Activated CD4-positive, alpha-beta T cell treated with anti-CD3 and anti-CD28 coated beads, Interleukin-2, amount 10 ng/mL, durations not matched to agents 7 days and 5 days (primary cell): ENCODE data around the gene SUN1. TPM values are rescaled to one million over a fixed set of nuclear protein-coding genes. Genes with fewer than 3 reads are reported as not detected.
A peak's percentile ranks its signal among the peaks of the same experiment; 100 is the strongest.
"Not testable (repeated sequence)": the region's sequence is repeated elsewhere in the genome, so short reads cannot be mapped to it uniquely, and the experiment has no call there.

ENCODE experiments used
- CTCF ChIA-PET: fragments of 350-600 bp; sonication (Branson Sonifier 250); formaldehyde crosslinking; loops from one replicate; lab custom pipeline; 2021; ENCODE audit warnings: antibody characterized with exemption; lab: Charles Lee
- POLR2A ChIA-PET: fragments of 350-600 bp; sonication (Branson Sonifier 250); formaldehyde crosslinking; loops from one replicate; lab custom pipeline; 2021; ENCODE audit warnings: antibody characterized with exemption; lab: Charles Lee
- DNase-seq: peaks from one replicate; pipeline ENCODE4 v3.0.0-alpha.2; 2020
- H3K27ac Mint-ChIP-seq: one replicate; pipeline ENCODE4 v1.8.0; 2021; ENCODE audit warnings: mild to moderate bottlenecking, moderate library complexity, mixed read lengths
- H3K27me3 Mint-ChIP-seq: one replicate; pipeline ENCODE4 v1.8.0; 2021; ENCODE audit warnings: mixed read lengths
- H3K36me3 Mint-ChIP-seq: one replicate; pipeline ENCODE4 v1.8.0; 2021; ENCODE audit warnings: low read depth, mixed read lengths
- H3K4me1 Mint-ChIP-seq: one replicate; pipeline ENCODE4 v1.8.0; 2021; ENCODE audit warnings: mixed read lengths
- H3K4me3 Mint-ChIP-seq: one replicate; pipeline ENCODE4 v1.8.0; 2021; ENCODE audit warnings: mild to moderate bottlenecking, moderate library complexity, mixed read lengths
- H3K9me3 Mint-ChIP-seq: one replicate; pipeline ENCODE4 v1.8.0; 2021; ENCODE audit warnings: mixed read lengths
- total RNA-seq, 2 experiments: library from RNA; stranded (reverse); gene quantifications; one replicate each; pipeline ENCODE4 v1.2.3, GENCODE V29; 2021

Gene SUN1
- total RNA-seq, 2 experiments from 2014 or later, result 76.8 to 78.5 TPM

DNA sequence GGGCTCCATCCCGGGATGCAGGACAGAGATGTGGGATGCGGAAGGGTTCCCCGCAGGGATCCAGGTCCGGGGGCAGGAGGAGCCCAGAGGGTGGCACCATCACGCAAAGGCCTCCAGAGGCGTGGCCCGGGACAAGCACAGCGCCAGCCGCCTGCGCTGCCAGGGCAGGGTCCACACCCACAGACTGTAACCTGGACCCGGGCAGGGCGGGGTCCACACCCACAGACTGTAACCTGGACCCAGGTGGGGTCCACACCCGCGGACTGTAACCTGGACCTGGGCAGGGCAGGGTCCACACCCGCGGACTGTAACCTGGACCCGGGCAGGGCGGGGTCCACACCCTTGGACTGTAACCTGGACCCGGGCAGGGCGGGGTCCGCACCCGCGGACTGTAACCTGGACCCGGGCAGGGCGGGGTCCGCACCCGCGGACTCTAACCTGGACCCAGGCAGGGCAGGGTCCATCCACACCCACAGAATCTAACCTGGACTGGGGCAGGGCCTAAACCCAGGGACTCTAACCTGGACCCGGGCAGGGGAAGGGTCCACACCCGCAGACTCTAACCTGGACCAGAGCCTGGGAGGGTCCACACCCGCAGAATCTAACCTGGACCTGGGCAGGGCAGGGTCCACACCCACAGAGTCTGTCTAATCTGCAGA, 37.5 kb upstream of the SUN1 start:
- Mint-ChIP-seq H3K9me3 (no peaks in the 10 kb centered on the region), H3K4me3 (no peak overlapping the region), H3K27ac (no peak overlapping the region), H3K27me3 (no peaks in the 10 kb centered on the region), H3K36me3 (no peaks in the 10 kb centered on the region), H3K4me1 (no peaks in the 10 kb centered on the region)
- no peak for DNase-seq
- ChIA-PET POLR2A (no interaction called here), CTCF (interaction anchor here (0.6 to 0.7 kb wide), 2 partner anchors 76 to 1368 kb away, joined by 3 to 5 read pairs; no protein-coding TSS in a partner anchor)

GRCh38 chr7:796434-797169, 35.7 kb upstream of the SUN1 start:
- H3K4me3 Mint-ChIP-seq, H3K27me3 Mint-ChIP-seq, H3K27ac Mint-ChIP-seq, H3K9me3 Mint-ChIP-seq, POLR2A ChIA-PET, CTCF ChIA-PET, H3K36me3 Mint-ChIP-seq, DNase-seq, H3K4me1 Mint-ChIP-seq: not testable (repeated sequence)

DNA sequence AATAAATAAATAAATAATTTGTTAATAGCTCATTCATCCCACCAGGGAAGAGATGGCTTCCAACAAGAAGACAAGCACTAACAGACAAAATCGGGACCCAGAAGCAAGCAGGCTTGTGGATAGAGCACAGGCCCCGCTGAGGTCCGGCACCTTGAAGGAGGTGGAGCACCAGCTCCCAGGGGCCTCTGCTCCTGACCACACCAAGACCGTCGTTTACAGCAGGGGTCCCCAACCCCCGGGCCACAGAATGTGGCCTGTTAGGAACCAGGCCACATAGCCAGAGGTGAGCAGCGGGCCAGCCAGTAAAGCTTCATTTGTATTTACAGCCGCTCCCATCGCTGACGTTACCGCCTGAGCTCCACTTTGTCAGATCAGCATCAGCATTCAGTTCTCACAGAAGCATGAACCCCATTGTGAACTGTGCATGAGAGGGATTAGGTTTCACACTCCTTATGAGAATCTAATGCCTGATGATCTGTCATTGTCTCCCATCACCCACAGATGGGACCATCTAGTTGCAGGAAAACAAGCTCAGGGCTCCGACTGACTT, 33.3 kb upstream of the SUN1 start:
- Mint-ChIP-seq H3K9me3 (no peaks in the 10 kb centered on the region), H3K27me3 (peaks cover 3% of the 10 kb centered on the region), H3K27ac (no peak overlapping the region), H3K4me1 (no peaks in the 10 kb centered on the region), H3K4me3 (no peak overlapping the region), H3K36me3 (no peaks in the 10 kb centered on the region)
- ChIA-PET POLR2A (no interaction called here), CTCF (interaction anchor here (0.7 kb wide), 1 partner anchor 22 kb away, joined by 3 read pairs; no protein-coding TSS in a partner anchor)
- no peak for DNase-seq

DNA sequence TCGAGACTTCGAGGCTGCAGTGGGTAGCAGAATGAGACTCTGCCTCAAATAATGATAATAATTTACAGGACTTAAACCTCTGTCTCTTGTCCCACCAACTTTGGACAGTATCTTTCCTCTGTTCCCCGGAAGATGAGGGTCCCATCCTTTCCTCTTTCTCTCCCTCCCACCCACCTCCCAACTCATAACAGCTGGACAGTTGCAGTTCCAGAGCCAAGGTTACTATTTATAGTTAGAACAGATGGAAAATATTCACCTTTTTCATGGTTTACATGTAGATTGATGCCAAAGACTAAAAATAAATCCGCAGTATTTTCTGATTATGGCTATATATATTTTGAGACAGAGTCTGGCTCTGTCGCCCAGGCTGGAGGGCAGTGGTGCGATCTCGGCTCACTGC, 31.6 kb upstream of the SUN1 start:
- H3K36me3 Mint-ChIP-seq, result no peaks in the 10 kb centered on the region
- ChIA-PET POLR2A (no interaction called here), CTCF (interaction anchor here (1.0 kb wide), 1 partner anchor 11 kb away, joined by 4 read pairs; no protein-coding TSS in a partner anchor)
- H3K4me3 Mint-ChIP-seq, result no peak overlapping the region
- no peak for DNase-seq
- H3K4me1 Mint-ChIP-seq, result no peaks in the 10 kb centered on the region
- H3K27ac Mint-ChIP-seq, result no peak overlapping the region
- no peaks in the 10 kb centered on the region for H3K9me3 Mint-ChIP-seq
- peaks cover 3% of the 10 kb centered on the region for H3K27me3 Mint-ChIP-seq

DNA sequence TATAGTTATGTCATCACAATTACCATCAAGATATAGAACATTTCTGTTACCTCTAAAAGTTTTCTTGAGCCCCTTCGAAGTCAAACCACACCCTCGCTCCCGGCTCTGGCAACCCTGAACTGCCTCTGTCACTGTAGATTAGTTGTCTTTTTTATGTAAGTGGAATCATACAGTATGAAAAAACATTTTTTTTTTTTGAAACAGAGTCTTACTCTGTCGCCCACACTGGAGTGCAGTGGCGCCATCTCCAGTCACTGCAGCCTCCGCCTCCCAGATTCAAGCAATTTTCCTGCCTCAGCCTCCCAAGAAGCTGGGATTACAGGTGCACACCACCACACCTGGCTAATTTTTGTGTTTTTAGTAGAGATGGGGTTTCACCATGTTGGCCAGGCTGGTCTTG, 30.9 kb upstream of the SUN1 start:
- H3K27me3 Mint-ChIP-seq, H3K36me3 Mint-ChIP-seq, DNase-seq, H3K4me1 Mint-ChIP-seq, H3K9me3 Mint-ChIP-seq, POLR2A ChIA-PET, CTCF ChIA-PET, H3K27ac Mint-ChIP-seq, H3K4me3 Mint-ChIP-seq: not testable (repeated sequence)

DNA sequence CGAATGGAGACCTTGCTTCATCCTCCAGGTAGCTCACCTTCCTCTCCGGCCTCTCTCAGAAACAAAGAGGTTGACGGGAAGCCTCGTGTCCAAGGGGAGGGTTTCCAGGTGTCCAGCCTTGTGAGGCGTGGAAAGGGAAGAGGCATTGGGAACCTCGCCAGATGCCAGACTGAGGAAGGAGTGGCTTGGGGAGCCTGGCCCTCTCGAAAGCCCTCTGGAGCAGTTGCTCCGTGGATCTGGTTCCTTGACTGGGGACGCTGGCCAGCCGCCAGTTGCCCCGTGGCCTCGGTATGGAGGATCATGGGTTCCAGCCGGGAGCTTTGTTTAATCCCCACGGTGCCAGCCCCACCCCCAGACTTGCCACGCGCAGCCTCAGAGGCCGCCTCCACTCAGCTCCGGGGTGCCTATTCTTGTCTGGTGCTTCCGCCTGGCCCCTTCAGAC, 30.3 kb upstream of the SUN1 start:
- no peaks in the 10 kb centered on the region for H3K4me1 Mint-ChIP-seq
- no peak overlapping the region for H3K27ac Mint-ChIP-seq
- CTCF ChIA-PET, result no interaction called here
- POLR2A ChIA-PET, result no interaction called here
- no peak overlapping the region for H3K4me3 Mint-ChIP-seq
- H3K9me3 Mint-ChIP-seq, result no peaks in the 10 kb centered on the region
- no peak for DNase-seq
- no peaks in the 10 kb centered on the region for H3K36me3 Mint-ChIP-seq
- peaks cover 3% of the 10 kb centered on the region for H3K27me3 Mint-ChIP-seq

DNA sequence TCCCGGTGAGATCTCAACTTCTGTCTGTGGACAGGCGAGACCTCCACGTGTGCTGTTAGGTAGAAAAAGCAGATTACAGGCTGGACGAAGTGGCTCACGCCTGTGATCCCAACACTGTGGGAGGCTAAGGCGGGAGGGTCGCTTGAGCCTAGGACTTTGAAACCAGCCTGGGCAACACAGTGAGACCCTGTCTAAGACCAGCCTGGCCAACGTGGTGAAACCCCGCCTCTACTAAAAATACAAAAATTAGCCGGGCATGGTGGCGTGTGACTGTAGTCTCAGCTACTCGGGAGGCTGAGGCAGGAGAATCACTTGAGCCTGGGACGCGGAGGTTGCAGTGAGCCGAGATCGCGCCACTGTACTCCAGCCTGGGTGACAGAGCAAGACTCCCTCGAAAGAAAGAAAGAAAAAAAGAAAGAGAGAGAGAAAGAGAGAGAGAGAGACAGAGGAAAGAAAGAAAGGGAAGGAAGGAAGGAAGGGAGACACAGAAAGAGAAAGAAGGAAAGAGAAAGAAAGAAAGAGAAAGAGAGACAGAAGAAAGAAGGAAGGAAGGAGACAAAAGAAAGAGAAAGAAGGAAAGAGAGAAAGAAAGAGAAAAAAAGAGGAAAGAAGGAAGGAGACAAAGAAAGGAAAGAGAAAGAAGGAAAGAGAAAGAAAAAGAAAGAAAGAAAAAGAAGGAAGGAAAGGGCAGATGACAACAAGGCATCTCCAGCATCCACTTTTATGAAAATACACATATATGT, 29.6 kb upstream of the SUN1 start:
- peak overlapping the region; percentile 46 for H3K27ac Mint-ChIP-seq
- H3K4me1 Mint-ChIP-seq, result no peaks in the 10 kb centered on the region

GRCh38 chr7:803243-803635, 29.0 kb upstream of the SUN1 start:
- no peak overlapping the region for H3K27ac Mint-ChIP-seq
- POLR2A ChIA-PET, result no interaction called here
- H3K27me3 Mint-ChIP-seq, result peaks cover 5% of the 10 kb centered on the region
- peaks cover 2% of the 10 kb centered on the region for H3K36me3 Mint-ChIP-seq
- CTCF ChIA-PET, result no interaction called here
- DNase-seq, result no peak
- no peak overlapping the region for H3K4me3 Mint-ChIP-seq
- peaks cover 2% of the 10 kb centered on the region for H3K9me3 Mint-ChIP-seq
- H3K4me1 Mint-ChIP-seq, result no peaks in the 10 kb centered on the region

More for the DNA sequence above, 29.6 kb upstream of the SUN1 start:
- CTCF ChIA-PET, result no interaction called here
- DNase-seq, result no peak
- no peak overlapping the region for H3K4me3 Mint-ChIP-seq
- H3K27me3 Mint-ChIP-seq, result peaks cover 3% of the 10 kb centered on the region
- no peaks in the 10 kb centered on the region for H3K36me3 Mint-ChIP-seq
- POLR2A ChIA-PET, result no interaction called here
- H3K9me3 Mint-ChIP-seq, result no peaks in the 10 kb centered on the region

GRCh38 chr7:803796-804195, 28.5 kb upstream of the SUN1 start:
- CTCF ChIA-PET, POLR2A ChIA-PET, H3K4me1 Mint-ChIP-seq, H3K4me3 Mint-ChIP-seq, DNase-seq, H3K9me3 Mint-ChIP-seq, H3K27me3 Mint-ChIP-seq, H3K27ac Mint-ChIP-seq, H3K36me3 Mint-ChIP-seq: not testable (repeated sequence)

- H3K27ac Mint-ChIP-seq, result no peak overlapping the region
These were observed 27.0 kb upstream of the SUN1 start for GRCh38 chr7:805261-805660.

GRCh38 chr7:815284-816216, 16.7 kb upstream of the SUN1 start:
- CTCF ChIA-PET, result interaction anchor here (0.8 kb wide), 1 partner anchor 21 kb away, joined by 3 read pairs; no protein-coding TSS in a partner anchor
- Mint-ChIP-seq H3K27ac (peak overlapping the region; percentile 71), H3K4me1 (peaks cover 51% of the 10 kb centered on the region), H3K9me3 (no peaks in the 10 kb centered on the region), H3K36me3 (peaks cover 14% of the 10 kb centered on the region), H3K27me3 (peaks cover 25% of the 10 kb centered on the region), H3K4me3 (peak overlapping the region; percentile 73)
- POLR2A ChIA-PET, result no interaction called here
- peak; percentile 25 for DNase-seq

More at GRCh38 chr7:805261-805660, 27.0 kb upstream of the SUN1 start:
- no peak for DNase-seq
- ChIA-PET POLR2A (interaction anchor here (0.6 kb wide), 1 partner anchor 13 kb away, joined by 3 read pairs; no protein-coding TSS in a partner anchor), CTCF (no interaction called here)
- Mint-ChIP-seq H3K9me3 (peaks cover 6% of the 10 kb centered on the region), H3K36me3 (peaks cover 2% of the 10 kb centered on the region), H3K27me3 (peaks cover 12% of the 10 kb centered on the region), H3K4me3 (no peak overlapping the region), H3K4me1 (no peaks in the 10 kb centered on the region)

DNA sequence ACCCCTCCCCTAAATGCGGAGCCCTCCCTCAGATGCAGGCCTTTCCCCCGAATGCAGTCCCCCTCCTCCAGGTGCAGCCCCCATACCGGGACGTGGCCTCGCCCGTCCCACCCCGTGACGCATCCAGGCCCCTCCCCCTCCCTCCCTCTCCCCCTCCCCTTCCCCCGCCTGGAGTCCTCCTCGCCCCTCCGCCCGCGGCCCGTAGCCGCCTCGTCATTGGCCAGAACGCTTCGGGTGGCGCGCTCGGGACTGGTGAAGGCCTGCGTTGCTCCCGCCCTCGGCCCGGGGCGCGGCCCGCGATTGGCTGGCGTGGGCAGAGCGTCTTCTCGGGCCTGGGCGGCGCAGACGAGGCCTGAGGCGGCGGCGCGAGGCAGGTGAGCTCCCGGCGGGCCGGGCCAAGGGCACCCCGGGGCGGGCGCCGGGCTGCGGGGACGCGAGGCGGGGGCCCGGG, 16.0 kb upstream of the SUN1 start:
- Mint-ChIP-seq H3K27me3 (peaks cover 24% of the 10 kb centered on the region), H3K4me1 (peaks cover 55% of the 10 kb centered on the region), H3K36me3 (peaks cover 17% of the 10 kb centered on the region), H3K4me3 (peak overlapping the region; percentile 73), H3K9me3 (no peaks in the 10 kb centered on the region), H3K27ac (peak overlapping the region; percentile 25)
- ChIA-PET POLR2A (no interaction called here), CTCF (interaction anchor here (0.8 kb wide), 1 partner anchor 20 kb away, joined by 3 read pairs; no protein-coding TSS in a partner anchor)
- peak; percentile 97 for DNase-seq
